ENCODE data around the gene FITM2.
"Not testable (repeated sequence)": the region's sequence is repeated elsewhere in the genome, so short reads cannot be mapped to it uniquely, and the experiment has no call there.

The FITM2 gene, protein sequence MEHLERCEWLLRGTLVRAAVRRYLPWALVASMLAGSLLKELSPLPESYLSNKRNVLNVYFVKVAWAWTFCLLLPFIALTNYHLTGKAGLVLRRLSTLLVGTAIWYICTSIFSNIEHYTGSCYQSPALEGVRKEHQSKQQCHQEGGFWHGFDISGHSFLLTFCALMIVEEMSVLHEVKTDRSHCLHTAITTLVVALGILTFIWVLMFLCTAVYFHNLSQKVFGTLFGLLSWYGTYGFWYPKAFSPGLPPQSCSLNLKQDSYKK

DNA sequence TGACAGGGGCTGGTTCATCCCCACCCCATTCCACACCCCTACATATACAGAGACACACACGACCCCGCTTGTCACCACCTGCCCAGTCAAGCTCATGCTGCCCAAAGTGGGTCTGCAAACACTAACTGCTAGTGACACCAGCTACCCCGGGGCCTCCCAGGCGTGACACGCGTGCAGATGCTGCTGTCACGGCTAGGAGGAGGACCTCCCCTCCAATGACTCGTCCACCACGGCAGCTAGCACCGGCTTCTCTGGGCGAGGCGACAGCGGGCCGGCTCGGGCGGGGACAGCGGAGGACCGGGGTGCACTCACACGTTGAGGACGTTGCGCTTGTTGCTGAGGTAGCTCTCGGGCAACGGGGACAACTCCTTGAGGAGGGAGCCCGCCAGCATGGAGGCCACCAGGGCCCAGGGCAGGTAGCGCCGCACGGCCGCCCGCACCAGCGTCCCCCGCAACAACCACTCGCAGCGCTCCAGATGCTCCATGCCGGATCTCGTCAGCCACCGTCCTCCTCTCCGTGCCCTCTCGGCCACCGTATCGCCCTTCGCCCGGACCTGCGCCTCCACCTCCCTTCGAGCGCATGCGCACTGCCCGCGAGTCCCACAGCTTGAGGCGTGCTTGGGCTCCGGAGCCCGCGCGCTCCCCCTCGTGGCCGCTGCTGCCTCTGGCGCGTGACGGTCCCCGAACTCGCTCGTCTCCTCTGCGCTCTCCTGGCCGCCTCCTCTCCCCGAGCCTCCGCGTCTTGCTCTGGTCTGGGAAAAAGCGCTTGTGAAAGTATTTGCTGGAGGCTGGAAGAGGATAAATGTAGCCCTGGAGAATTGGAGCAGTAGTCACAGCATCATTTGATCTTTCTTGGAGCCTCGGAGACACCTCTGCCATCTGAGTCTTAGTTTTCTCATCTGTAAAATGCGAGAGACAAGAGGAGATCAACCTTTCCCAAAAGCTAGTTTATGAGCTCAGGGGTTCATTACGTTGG, at the start of gene FITM2:
TSS of gene FITM2 (minus strand) at position 539 of the 976 bp plus-strand sequence. CDS start at position 485, 54 bp downstream.
- peak; percentile 92 for DNase-seq

DNA sequence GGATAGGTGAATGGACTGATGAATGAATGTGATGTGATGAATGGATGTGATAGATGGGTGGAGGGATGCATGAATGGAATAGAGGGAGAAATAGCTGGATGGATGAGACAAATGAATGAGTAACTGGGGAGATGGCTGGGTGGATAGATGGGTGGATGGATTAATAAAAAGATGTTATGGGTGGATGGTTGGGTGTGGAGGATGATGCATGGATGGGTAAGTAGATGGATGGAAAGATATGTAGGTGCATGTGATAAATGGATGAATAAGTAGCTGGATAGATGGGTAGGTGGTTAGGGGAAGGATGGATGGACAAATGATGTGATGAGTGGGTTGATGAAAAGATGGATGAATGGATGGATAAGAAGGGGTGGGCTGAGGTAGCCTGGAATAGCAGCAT, 49.2 kb upstream of the FITM2 start:
- DNase-seq, result no peak

DNA sequence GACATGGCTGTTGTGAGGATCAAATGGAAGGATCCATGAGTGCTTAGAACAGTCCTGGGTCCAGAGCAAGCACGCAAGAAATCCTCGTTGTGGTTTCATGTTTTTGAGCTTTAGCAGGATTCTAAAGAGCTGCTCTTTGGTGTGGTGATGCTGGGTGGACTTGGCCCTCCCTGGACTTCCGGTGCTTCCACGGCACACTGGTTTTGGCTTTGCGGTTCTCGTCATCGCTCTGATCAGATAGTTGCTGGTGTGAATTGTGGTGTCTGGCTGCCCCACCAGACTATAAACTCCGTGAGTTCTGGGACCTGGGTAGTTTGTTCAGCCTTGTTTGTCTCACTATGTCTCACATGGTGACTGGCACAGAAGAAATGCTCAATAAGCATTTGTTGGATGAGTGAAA, 47.8 kb upstream of the FITM2 start:
- no peak for DNase-seq

DNA sequence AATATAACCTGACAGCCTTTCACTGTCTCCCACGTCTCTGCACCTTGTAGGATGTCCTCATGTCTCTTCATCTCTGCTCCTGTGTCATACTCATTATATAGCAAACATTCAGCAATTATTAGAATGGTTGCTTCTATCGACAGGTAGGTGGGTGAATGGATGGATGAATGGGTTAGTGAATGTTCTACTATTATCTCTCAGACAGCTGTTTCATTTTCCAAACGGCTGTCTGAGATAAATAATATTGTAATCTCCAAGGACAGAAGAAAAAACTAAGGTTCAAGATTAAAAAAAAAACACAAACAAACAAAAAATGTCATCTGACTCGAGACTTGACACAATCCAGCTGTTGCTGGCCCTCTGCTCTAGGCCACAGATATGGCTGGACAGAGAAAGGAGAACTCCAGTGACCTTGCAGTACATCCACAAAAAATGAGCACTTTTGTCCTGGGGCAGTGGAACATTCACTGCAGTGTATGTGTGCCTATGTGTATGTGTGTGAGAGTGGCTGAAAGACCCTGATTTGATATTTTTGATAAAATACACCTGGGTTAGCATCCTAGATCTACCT, 46.6 kb upstream of the FITM2 start:
- no peak for DNase-seq

DNA sequence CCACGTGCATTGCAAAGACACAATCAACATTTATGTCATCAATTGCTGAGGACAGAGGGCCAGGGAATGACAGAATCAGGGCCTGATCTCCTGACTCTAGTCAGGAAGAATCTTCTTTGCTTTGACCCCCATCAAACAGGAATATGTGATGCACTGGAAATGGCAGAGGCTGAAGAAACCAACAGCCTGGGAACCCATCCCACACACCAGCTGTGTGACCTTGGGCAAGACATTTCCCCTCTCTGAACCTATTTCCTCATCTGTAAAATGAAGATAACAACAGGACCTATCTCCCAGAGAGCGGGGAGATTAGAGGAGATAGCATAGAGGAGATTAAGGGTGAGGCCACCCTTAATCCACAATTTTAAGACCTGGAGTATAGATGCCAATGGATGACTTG, 46.0 kb upstream of the FITM2 start:
- DNase-seq, result no peak

DNA sequence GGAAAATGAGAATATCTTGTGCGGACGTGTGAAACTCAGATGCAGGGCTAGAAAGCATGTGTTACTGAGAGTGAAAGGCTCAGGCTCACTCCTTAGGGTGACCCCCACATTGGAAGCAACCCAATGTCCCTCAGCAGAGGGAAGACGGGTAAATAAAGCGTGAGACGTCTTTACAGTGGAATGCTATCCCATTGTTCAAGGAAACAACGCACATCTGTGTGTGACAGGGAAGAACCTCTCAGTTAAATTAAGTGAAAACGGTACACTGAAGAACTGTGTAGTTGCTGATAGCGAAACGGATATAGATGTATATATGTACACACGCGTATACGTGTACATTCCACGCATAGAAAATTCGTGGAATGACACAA, 45.3 kb upstream of the FITM2 start:
- DNase-seq, result no peak

DNA sequence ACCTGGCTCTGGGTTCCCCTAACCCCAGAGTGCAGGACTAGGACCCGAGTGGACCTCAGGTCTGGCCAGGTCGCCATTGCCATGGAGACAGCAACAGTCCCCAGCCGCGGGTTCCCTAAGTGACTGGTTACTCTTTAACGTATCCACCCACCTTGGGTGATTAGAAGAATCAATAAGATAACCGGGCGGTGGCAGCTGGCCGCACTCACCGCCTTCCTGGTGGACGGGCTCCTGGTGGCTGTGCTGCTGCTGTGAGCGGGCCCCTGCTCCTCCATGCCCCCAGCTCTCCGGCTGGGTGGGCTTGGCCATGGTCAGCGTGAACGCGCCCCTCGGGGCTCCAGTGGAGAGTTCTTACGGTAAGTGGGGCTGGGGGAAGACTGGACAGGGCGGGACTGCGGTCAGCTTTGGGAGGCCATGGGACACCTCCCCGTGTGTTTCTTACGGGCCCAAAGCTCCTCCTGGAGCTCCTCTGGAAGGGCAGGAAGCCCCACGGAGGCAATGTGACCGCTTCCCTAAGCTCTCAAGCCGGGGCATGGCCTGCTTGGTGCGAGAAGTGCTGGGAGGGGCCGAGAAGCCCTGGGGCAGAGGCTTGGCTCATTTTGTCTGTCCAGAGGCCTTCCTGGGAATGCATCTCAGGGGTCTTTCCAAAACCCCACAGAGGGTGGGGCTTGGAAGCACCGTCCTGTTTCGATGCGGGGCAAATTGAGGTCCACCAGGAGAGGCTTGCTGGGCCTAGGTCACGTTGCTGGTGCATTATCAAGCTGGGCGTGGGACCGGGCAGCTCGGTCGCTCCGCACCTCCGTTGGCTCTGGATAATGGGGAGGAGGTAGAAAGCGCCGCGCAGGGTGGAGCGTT, 44.7 kb upstream of the FITM2 start, which contains the start of gene HNF4A:
TSS of gene HNF4A (plus strand) at position 202 of the 855 bp plus-strand sequence. CDS start at position 308, 106 bp downstream.
- no peak for DNase-seq

DNA sequence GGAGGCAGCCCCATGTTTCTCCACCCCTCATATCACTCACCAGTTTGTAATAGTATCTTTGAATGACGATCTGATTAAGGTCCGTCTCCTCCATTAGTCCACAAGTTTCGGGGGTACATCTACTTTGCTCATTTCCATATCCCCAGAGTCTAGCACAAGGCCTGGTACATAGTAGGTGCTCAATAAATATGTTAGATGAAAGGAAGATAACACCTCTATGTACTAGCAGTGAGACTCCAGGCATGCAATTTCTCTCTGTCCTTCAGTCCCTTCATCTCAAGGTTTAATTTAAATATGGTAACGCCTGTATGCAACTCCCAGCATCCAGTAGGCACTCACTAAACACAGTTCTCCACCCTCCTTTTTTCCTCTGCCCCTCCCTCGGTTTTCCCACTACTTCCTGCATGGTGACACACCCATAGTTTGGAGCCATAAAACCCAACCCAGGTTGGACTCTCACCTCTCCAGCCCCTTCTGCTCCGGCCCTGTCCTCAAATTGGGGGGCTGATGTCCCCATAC, 44.0 kb upstream of the FITM2 start:
- DNase-seq, result no peak

DNA sequence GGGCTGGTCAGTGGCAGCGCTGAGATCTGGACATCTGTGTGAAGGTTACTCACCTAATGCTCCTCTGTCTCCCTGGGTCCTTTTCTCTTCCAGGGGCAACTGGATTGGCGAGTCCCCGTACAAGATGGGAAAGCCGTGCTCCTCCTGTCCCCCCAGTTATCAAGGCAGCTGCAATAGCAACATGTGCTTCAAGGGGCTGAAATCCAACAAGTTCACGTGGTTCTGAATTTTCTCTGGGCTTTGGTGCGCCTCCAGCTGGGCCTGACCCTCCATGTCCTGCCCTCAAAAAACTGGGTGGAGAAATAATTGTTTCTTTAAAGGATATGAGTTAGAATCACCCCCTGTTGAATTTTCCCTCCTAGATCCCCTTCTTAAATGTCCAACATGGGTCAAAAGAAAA, 39.6 kb upstream of the FITM2 start:
- DNase-seq, result no peak

DNA sequence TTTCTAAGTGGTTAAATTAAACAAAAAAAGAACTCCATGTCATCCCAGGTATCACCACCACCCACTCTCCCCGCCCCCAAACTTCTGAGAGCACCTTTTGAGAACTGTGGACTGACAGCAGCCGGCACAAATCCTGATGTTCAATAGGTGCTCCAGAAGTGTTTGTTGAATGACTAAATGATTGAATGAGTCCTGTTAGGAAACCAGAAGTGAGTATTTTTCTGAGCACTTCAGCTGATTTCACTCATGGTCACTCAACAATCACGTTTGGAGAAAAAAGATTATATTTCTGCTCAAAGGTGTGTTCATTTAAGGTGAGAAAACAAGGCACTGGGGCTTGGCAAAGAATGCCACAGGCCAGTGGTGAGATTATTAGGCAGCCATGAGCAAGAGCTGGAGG, 38.3 kb upstream of the FITM2 start:
- DNase-seq, result no peak

DNA sequence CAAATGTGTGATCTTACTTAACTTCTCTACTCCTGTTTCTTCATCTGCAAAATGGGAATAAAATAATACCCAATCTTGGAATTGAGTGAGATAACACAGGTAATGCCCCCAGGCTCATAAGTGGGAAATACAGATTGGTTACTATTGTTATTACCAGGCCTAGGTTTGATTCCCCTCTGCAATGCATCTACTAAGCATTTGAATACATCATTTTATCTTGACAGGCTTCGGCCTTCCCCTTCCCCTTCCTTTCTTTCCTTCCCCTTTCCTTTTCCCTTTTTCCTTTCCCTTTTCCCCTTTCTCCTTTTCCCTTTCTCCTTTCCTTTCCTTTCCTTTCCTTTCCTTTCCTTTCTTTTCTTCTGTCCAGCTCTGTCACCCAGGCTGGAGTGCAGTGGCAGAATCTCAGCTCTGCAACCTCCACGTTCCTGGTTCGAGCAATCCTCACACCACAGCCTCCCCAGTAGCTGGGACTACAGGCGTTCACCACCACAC, 37.2 kb upstream of the FITM2 start:
- DNase-seq, result no peak

DNA sequence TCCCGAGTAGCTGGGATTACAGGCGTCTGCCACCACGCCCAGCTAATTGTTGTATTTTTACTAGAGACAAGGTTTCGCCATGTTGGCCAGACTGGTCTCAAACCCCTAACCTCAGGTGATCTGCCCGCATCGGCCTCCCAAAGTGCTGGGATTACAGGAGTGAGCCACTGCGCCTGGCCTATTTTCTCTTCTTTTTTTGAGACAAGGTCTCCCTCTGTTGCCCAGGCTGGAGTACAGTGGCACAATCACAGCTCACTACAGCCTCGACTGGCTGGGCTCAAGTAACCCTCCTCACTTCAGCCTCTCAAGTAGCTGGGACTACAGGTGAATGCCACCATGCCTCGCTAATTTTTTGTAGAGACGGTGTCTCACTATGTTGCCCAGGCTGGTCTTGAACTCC, 34.9 kb upstream of the FITM2 start:
- not testable (repeated sequence) for DNase-seq

DNA sequence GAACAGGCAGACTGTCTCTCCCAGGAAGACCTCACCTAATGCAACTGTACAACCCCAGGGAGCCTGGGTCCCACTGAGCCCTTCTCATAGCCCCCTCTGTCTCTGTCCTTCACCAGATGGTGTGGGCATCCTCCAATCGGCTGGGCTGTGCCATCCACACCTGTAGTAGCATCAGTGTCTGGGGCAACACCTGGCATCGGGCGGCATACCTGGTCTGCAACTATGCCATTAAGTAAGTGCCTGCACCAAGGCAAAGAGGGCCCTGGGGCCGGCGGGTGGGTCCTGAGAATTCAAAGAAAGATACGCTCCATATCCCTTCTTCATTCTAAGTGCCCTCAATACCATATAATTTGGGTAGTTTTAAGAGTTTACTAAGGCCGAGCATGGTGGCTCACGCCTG, 34.1 kb upstream of the FITM2 start:
- no peak for DNase-seq

DNA sequence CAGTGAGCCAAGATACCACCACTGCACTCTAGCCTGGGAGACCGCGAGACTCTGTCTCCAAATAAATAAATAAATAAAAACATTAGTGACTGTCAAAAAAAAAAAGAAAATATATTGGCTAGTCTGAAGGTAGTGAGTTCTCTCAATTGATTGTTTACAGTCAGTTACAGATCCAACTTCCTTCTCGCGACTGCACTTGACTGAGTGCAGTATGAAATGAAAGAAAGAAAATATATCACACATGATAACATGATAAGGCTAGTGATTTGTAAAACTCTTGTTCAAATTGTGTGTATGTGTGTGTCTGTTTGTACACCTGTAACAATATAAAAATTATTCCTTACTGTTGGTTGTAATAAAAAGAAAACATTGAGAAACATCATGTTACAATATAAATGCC, 33.7 kb upstream of the FITM2 start:
- DNase-seq, result no peak

DNA sequence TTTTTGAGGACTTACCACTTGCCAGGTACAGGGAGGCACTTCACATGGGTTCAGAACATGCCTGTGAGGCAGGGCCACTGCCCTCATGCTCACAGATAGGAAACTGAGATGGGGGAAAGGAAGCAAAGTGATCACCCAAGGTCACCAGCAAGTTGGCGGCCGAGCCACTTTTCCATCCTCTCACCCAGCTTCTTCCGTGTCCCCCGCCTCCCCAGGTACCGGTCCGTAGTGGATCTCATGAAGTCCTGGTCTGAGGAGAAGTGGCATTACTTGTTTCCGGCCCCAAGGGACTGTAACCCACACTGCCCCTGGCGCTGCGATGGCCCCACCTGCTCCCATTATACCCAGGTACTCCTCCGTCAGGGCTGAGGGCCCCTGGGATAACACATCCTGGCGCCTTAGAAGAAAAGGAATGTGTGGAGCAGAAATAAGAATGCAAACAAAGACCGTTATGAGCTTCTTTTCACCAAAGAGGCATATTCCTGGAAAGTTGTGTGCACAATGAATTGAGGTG, 32.2 kb upstream of the FITM2 start:
- no peak for DNase-seq

DNA sequence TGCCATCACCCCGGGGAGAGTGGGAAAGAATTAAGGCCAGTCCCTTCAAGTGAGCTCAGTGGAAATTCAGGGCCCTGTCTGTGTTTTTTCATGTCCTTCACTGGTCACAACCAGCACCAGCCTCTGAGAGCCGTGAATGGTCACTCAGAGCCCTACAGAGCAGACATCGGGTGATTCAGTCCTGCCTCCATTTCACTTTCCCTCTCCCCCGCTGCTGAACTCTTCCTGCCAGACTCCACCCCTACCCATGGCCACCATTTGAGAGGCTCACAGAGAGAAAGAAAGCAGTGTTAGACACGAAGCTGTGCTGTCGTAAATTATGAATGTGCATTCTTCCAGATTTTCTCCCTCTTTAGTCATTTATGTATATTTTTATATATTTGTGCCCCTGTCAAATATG, 31.2 kb upstream of the FITM2 start:
- no peak for DNase-seq

DNA sequence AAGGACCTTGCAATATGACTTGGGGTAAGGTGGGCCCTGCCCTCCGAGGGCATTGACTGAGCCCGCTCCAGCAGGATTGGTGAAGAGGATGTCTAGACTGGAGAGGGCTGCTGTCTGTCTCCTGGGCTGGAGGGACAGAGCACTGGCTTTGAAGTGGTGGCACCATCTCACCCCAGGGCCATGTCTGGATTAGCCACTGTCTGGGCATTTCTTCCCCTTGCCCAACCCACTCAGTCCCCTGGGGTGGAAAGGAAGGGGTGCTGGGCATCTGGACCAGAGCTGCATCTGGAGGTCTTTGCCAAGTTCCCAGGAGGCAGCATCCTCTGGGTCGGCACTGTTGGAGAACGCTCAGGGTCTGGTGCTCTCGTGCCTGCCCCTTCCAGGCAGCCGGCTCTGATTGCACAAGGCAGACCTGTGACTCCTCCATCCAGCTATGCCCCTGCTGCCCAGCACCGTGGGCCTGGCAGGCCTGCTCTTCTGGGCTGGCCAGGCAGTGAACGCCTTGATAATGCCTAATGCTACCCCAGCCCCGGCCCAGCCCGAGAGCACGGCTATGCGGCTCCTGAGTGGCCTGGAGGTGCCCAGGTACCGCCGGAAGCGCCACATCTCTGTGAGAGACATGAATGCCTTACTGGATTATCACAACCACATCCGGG, 25.9 kb upstream of the FITM2 start, which contains the start of gene R3HDML:
TSS of gene R3HDML (plus strand) at position 319 of the 656 bp plus-strand sequence. CDS start at position 434, 115 bp downstream.
- DNase-seq, result no peak

DNA sequence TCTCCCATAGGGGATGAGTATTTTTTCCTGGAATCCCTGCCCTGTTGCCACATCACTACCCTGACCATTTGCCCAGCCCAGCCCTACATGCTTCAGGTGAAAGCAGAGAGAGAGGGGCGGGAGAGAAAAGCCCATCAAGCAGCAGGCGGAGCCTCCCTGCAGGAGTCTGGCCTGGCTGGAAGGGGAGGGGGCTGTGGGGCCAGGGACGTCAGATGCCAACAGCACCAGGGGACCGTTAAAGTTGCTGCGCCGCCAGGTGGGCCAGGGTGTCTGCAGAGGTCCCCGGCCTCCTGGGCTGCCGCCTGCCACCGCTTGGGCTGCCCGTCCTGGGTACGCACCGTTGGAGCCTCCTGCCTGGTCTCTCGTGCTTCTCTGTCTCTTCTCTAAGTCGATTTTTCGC, 25.1 kb upstream of the FITM2 start:
- no peak for DNase-seq

DNA sequence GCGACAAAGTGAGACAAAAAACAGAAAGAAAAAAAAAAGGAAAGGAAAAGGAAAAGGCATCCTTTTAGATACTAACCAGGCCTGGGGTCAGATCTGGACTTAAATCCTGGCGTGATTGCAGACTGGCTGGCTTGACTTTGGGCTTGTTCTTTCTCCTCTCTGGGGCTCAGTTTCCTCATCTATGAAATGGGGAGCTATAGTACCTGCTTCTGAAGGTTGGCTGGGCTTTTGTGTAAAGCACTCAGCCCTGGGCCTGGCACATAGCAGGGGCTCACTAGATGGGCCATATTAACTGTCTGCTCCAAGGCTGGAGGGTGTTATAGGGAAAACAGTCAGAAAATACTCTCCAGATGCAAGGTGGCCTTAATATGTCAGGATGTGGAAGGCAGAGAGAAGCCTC, 24.7 kb upstream of the FITM2 start:
- DNase-seq, result no peak

DNA sequence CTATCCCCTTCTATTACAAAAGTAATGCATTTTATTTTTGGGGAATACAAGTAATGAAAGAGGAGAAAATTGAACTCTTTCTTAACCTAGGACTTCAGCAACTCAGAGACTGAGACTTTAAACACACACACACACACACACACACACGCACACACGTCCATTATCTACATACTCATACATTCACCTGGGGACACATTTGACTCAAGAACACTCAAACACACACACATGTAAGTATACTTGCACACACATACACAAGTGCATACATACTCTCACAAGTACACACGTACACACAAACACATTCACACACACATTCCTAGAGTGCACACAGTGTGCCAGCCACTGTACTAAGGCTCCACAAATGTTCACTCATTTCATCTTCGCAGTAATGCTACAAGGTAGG, 23.7 kb upstream of the FITM2 start:
- no peak for DNase-seq

DNA sequence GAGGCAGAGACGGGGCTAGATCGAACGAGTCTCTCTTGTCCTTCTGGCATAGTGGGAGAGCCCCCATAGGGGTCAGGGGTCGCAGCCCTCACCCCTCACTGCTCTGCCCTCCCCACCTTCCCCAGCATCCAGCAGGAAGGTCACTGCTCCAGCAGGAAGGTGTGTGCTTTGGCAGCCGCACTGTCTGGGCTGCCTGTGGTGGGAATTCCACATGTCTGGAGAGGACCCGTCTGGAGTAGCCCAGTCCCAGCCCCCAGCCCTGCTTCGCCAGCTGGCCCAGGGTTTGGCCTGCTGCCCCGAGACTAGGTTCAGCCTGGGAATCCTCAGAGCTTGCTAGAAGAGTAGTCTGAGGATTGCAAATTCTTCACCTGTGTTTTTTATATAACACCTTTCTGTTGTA, 23.3 kb upstream of the FITM2 start:
- DNase-seq, result no peak
